Endodermal cell (in vitro differentiated cells): ENCODE measurements around the gene DGKH. TPM values are rescaled to one million over a fixed set of nuclear protein-coding genes. Genes with fewer than 3 reads are reported as not detected.

Experiments used
- DNase-seq: peaks from one replicate; pipeline ENCODE4 v3.0.0-alpha.2; 2017
- H3K27ac ChIP-seq: 2 replicates; pipeline ENCODE4 v1.5.1; 2013; ENCODE audit warnings: mild to moderate bottlenecking, low read depth, low read length, moderate library complexity
- H3K27me3 ChIP-seq: 2 replicates; pipeline ENCODE4 v1.6.1; 2013; ENCODE audit warnings: mild to moderate bottlenecking, low read length, moderate library complexity; ENCODE audit not compliant: insufficient read depth, control insufficient read depth, poor library complexity, severe bottlenecking
- H3K36me3 ChIP-seq: 2 replicates; pipeline ENCODE4 v1.7.0; 2013; ENCODE audit warnings: mild to moderate bottlenecking, low read length, moderate library complexity; ENCODE audit not compliant: control insufficient read depth, insufficient read depth
- H3K4me1 ChIP-seq: one replicate; pipeline ENCODE4 v1.7.0; 2013; ENCODE audit warnings: low read length; ENCODE audit not compliant: control insufficient read depth, insufficient read depth
- H3K4me3 ChIP-seq: 2 replicates; pipeline ENCODE4 v1.5.1; 2013; ENCODE audit warnings: mild to moderate bottlenecking, low read length, moderate library complexity
- H3K9ac ChIP-seq: 2 replicates; pipeline ENCODE4 v1.6.1; 2013; ENCODE audit warnings: mild to moderate bottlenecking, low read length, moderate library complexity; ENCODE audit not compliant: poor library complexity, severe bottlenecking; ENCODE audit errors: extremely low read depth
- H3K9me3 ChIP-seq: 2 replicates; pipeline ENCODE4 v1.6.1; 2013; ENCODE audit warnings: mild to moderate bottlenecking, low read length, moderate library complexity; ENCODE audit not compliant: control insufficient read depth
- H3K27ac Mint-ChIP-seq: 2 replicates; pipeline ENCODE4 v1.8.0; 2020; ENCODE audit warnings: mixed read lengths
- H3K27me3 Mint-ChIP-seq: 2 replicates; pipeline ENCODE4 v1.8.0; 2021; ENCODE audit warnings: mild to moderate bottlenecking, mixed read lengths; ENCODE audit not compliant: insufficient read depth
- H3K36me3 Mint-ChIP-seq: 2 replicates; pipeline ENCODE4 v1.8.0; 2020; ENCODE audit warnings: low read depth, mixed read lengths
- H3K4me1 Mint-ChIP-seq: 2 replicates; pipeline ENCODE4 v1.8.0; 2020; ENCODE audit warnings: mixed read lengths
- H3K4me3 Mint-ChIP-seq: 2 replicates; pipeline ENCODE4 v1.8.0; 2020; ENCODE audit warnings: mild to moderate bottlenecking, moderate library complexity, mixed read lengths
- H3K9me3 Mint-ChIP-seq: 2 replicates; pipeline ENCODE4 v1.8.0; 2020; ENCODE audit warnings: mild to moderate bottlenecking, mixed read lengths
- WGBS, 2 experiments: methylation state at CpG; one replicate each; pipeline versions ENCODE4 v1.1.5 to v1.1.7; 2013; ENCODE audit warnings: missing lambda C conversion rate in 2 of 2, mixed read lengths in 1 of 2; ENCODE audit not compliant: insufficient coverage in 1 of 2, insufficient read length in 1 of 2; 5-methylcytosine and 5-hydroxymethylcytosine counted together
- total RNA-seq, 2 donors: library from RNA; stranded (reverse); fragmentation: NEBNext Ultra II Directional in 1 of 2; extraction: Animal tissue kit (Norgen Biotek cat#: 25700) in 1 of 2; gene quantifications; 2 replicates in 1 of 2; 3 replicates in 1 of 2; pipeline ENCODE4 v1.2.1, GENCODE V29; 2021
- TF ChIP-seq, protein P1 (sequence below): fragments of 200-600 bp; sonication (generic); conservative IDR thresholded peaks from 2 replicates; pipeline ENCODE4 v1.5.0; 2021; ENCODE audit warnings: antibody characterized with exemption, mild to moderate bottlenecking

Gene DGKH
- total RNA-seq, 2 donors from 2014 or later = 7.1 to 11.5 TPM

GRCh38 chr13:42113478-42113877, 65.0 kb downstream of the DGKH start:
- no peaks in the 10 kb centered on the region for H3K36me3 Mint-ChIP-seq
- TF ChIP-seq, protein P1, sequence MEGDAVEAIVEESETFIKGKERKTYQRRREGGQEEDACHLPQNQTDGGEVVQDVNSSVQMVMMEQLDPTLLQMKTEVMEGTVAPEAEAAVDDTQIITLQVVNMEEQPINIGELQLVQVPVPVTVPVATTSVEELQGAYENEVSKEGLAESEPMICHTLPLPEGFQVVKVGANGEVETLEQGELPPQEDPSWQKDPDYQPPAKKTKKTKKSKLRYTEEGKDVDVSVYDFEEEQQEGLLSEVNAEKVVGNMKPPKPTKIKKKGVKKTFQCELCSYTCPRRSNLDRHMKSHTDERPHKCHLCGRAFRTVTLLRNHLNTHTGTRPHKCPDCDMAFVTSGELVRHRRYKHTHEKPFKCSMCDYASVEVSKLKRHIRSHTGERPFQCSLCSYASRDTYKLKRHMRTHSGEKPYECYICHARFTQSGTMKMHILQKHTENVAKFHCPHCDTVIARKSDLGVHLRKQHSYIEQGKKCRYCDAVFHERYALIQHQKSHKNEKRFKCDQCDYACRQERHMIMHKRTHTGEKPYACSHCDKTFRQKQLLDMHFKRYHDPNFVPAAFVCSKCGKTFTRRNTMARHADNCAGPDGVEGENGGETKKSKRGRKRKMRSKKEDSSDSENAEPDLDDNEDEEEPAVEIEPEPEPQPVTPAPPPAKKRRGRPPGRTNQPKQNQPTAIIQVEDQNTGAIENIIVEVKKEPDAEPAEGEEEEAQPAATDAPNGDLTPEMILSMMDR = no peak
- Histone ChIP-seq H3K27ac (no peak overlapping the region), H3K27me3 (no peaks in the 10 kb centered on the region), H3K36me3 (no peaks in the 10 kb centered on the region), H3K9me3 (no peaks in the 10 kb centered on the region), H3K4me3 (no peak overlapping the region), H3K4me1 (no peaks in the 10 kb centered on the region), H3K9ac (no peak overlapping the region)
- no peak overlapping the region for H3K4me3 Mint-ChIP-seq
- DNase-seq = no peak
- H3K27me3 Mint-ChIP-seq = no peaks in the 10 kb centered on the region
- no peak overlapping the region for H3K27ac Mint-ChIP-seq
- 83 to 87% methylated on average over 2 to 3 of the region's 5 CpGs for WGBS, 2 experiments
- no peaks in the 10 kb centered on the region for H3K9me3 Mint-ChIP-seq
- H3K4me1 Mint-ChIP-seq = no peaks in the 10 kb centered on the region

- Mint-ChIP-seq H3K36me3 (no peaks in the 10 kb centered on the region), H3K4me3 (no peak overlapping the region), H3K27ac (no peak overlapping the region), H3K4me1 (no peaks in the 10 kb centered on the region), H3K27me3 (no peaks in the 10 kb centered on the region), H3K9me3 (no peaks in the 10 kb centered on the region)
- no peak for DNase-seq
- Histone ChIP-seq H3K27ac (no peak overlapping the region), H3K4me3 (no peak overlapping the region), H3K27me3 (no peaks in the 10 kb centered on the region), H3K36me3 (no peaks in the 10 kb centered on the region), H3K4me1 (no peaks in the 10 kb centered on the region), H3K9ac (no peak overlapping the region), H3K9me3 (no peaks in the 10 kb centered on the region)
- TF ChIP-seq, protein P1 = no peak
- 67 to 74% methylated on average over 3 to 4 of the region's 4 CpGs for WGBS, 2 experiments
Measured at GRCh38 chr13:42114278-42114677, 65.8 kb downstream of the DGKH start.

GRCh38 chr13:42114912-42115311, 66.5 kb downstream of the DGKH start:
- Mint-ChIP-seq H3K36me3 (no peaks in the 10 kb centered on the region), H3K4me1 (no peaks in the 10 kb centered on the region), H3K9me3 (no peaks in the 10 kb centered on the region), H3K27me3 (no peaks in the 10 kb centered on the region), H3K27ac (no peak overlapping the region), H3K4me3 (no peak overlapping the region)
- H3K36me3 ChIP-seq = no peaks in the 10 kb centered on the region
- H3K27ac ChIP-seq = no peak overlapping the region
- H3K4me1 ChIP-seq = no peaks in the 10 kb centered on the region
- DNase-seq = no peak
- H3K27me3 ChIP-seq = no peaks in the 10 kb centered on the region
- TF ChIP-seq, protein P1 = no peak
- H3K9ac ChIP-seq = no peak overlapping the region
- H3K9me3 ChIP-seq = no peaks in the 10 kb centered on the region
- H3K4me3 ChIP-seq = no peak overlapping the region
- WGBS, 2 experiments = 80 to 100% methylated on average over 1 to 3 of the region's 4 CpGs
